ENCODE results near the gene EXOC3.
"Not testable (repeated sequence)": the region's sequence is repeated elsewhere in the genome, so short reads cannot be mapped to it uniquely, and the experiment has no call there.

EXOC3 gene

GRCh38 chr5:505951-506525 is 63.1 kb downstream of the EXOC3 start:
- no peak for TF ChIP-seq CTCF (IDR thresholded peaks at IDR 0.05; ENCODE audit: low read length, missing control alignments)
- no peak overlapping the region for H3K4me3 ChIP-seq (replicated peaks; ENCODE audit: low read depth, low read length)
- no peak for DNase-seq (ENCODE audit: low read depth)

- H3K4me3 ChIP-seq (replicated peaks; ENCODE audit: low read depth, low read length); DNase-seq (ENCODE audit: low read depth): not testable (repeated sequence)
Measured at GRCh38 chr5:507986-508575, 65.1 kb downstream of the EXOC3 start.

- no peak for DNase-seq (ENCODE audit: low read depth)
- TF ChIP-seq CTCF (IDR thresholded peaks at IDR 0.05; ENCODE audit: low read length, missing control alignments): no peak
Measured at GRCh38 chr5:509611-510185, 66.7 kb downstream of the EXOC3 start.

GRCh38 chr5:510521-510920 is 67.5 kb downstream of the EXOC3 start:
- H3K4me3 ChIP-seq (replicated peaks; ENCODE audit: low read depth, low read length): no peak overlapping the region
- DNase-seq (ENCODE audit: low read depth): no peak
- TF ChIP-seq CTCF (IDR thresholded peaks at IDR 0.05; ENCODE audit: low read length, missing control alignments): no peak

More at GRCh38 chr5:509611-510185, 66.7 kb downstream of the EXOC3 start:
- no peak overlapping the region for H3K4me3 ChIP-seq (replicated peaks; ENCODE audit: low read depth, low read length)

GRCh38 chr5:511476-511875 is 68.5 kb downstream of the EXOC3 start:
- H3K4me3 ChIP-seq (replicated peaks; ENCODE audit: low read depth, low read length): no peak overlapping the region
- no peak for DNase-seq (ENCODE audit: low read depth)
- no peak for TF ChIP-seq CTCF (IDR thresholded peaks at IDR 0.05; ENCODE audit: low read length, missing control alignments)

- TF ChIP-seq CTCF (IDR thresholded peaks at IDR 0.05; ENCODE audit: low read length, missing control alignments): no peak
- no peak for DNase-seq (ENCODE audit: low read depth)
- H3K4me3 ChIP-seq (replicated peaks; ENCODE audit: low read depth, low read length): no peak overlapping the region
Measured at GRCh38 chr5:513216-514100, 70.5 kb downstream of the EXOC3 start.

- DNase-seq (ENCODE audit: low read depth): no peak
- no peak for TF ChIP-seq CTCF (IDR thresholded peaks at IDR 0.05; ENCODE audit: low read length, missing control alignments)
Measured at GRCh38 chr5:514101-514485, 71.1 kb downstream of the EXOC3 start.

More at GRCh38 chr5:514101-514485, 71.1 kb downstream of the EXOC3 start:
- no peak overlapping the region for H3K4me3 ChIP-seq (replicated peaks; ENCODE audit: low read depth, low read length)
